Natural killer cell (primary cell): Measurements from ENCODE around the gene PPP1R2B. TPM values are rescaled to one million over a fixed set of nuclear protein-coding genes. Genes with fewer than 3 reads are reported as not detected.

Experiments used
- ATAC-seq, 3 donors: fragments of 150-1000 bp in 2 of 3; fragments of 200-7000 bp in 1 of 3; cut with Tn5 transposase; 1 replicate in 1 of 3; 2 replicates in 2 of 3; pipeline ENCODE4 v1.10.0; 2021; ENCODE audit warnings: mild to moderate bottlenecking in 2 of 3, moderate library complexity in 2 of 3
- DNase-seq, 2 donors: peaks; one replicate each; pipeline versions ENCODE4 v3.0.0 to v3.0.0-alpha.2; 2013 to 2021; ENCODE audit warnings: mixed read lengths in 1 of 2
- H3K27ac ChIP-seq: one replicate; pipeline ENCODE4 v1.5.1; 2013; ENCODE audit warnings: mild to moderate bottlenecking, low read length
- H3K27me3 ChIP-seq: one replicate; pipeline ENCODE4 v1.6.1; 2013; ENCODE audit warnings: low read length; ENCODE audit not compliant: control insufficient read depth, insufficient read depth
- H3K36me3 ChIP-seq: one replicate; pipeline ENCODE4 v1.6.1; 2013; ENCODE audit warnings: low read length; ENCODE audit not compliant: control insufficient read depth, insufficient read depth
- H3K4me1 ChIP-seq: one replicate; pipeline ENCODE4 v1.6.1; 2013; ENCODE audit warnings: low read length; ENCODE audit not compliant: control insufficient read depth, insufficient read depth
- H3K4me3 ChIP-seq: one replicate; pipeline ENCODE4 v1.5.1; 2013; ENCODE audit warnings: low read length
- H3K9me3 ChIP-seq: one replicate; pipeline ENCODE4 v1.6.1; 2013; ENCODE audit warnings: low read length; ENCODE audit not compliant: control insufficient read depth, insufficient read depth
- H3K27ac Mint-ChIP-seq, 2 donors: one replicate each; pipeline ENCODE4 v1.8.0; 2022; ENCODE audit warnings: mild to moderate bottlenecking in 2 of 2, mixed read lengths in 2 of 2, moderate library complexity in 1 of 2
- H3K27me3 Mint-ChIP-seq, 2 donors: one replicate each; pipeline ENCODE4 v1.8.0; 2022; ENCODE audit warnings: low read depth in 2 of 2, mixed read lengths in 2 of 2
- H3K36me3 Mint-ChIP-seq: one replicate; pipeline ENCODE4 v1.8.0; 2022; ENCODE audit warnings: mixed read lengths
- H3K4me1 Mint-ChIP-seq, 2 donors: one replicate each; pipeline ENCODE4 v1.8.0; 2022; ENCODE audit warnings: mixed read lengths in 2 of 2
- H3K4me3 Mint-ChIP-seq: one replicate; pipeline ENCODE4 v1.8.0; 2022; ENCODE audit warnings: mild to moderate bottlenecking, moderate library complexity, mixed read lengths
- H3K9me3 Mint-ChIP-seq, 2 donors: one replicate each; pipeline ENCODE4 v1.8.0; 2022; ENCODE audit warnings: mixed read lengths in 2 of 2
- CTCF ChIP-seq: fragments of 200-600 bp; IDR thresholded peaks from one replicate; pipeline ENCODE4 v1.8.0; 2022; ENCODE audit warnings: antibody characterized with exemption
- WGBS: methylation state at CpG from one replicate; pipeline ENCODE4 v1.1.7; 2013; ENCODE audit warnings: missing lambda C conversion rate; ENCODE audit not compliant: insufficient coverage; 5-methylcytosine and 5-hydroxymethylcytosine counted together
- intact Hi-C: fragments of 100-400 bp; cut with micrococcal nuclease; formaldehyde crosslinking; loops from one replicate; pipeline ENCODE4 v1.14.2; 2022
- total RNA-seq, 4 donors: library from RNA; stranded (reverse); fragments of 120-200 nt in 1 of 4; gene quantifications; one replicate each; pipeline versions ENCODE4 v1.2.3 to v1.2.4, GENCODE V29; 2013 to 2022

The PPP1R2B gene
- total RNA-seq, 3 donors from 2014 or later (not counting 1 experiment from before 2014, with no cell fraction given) = 0.20 to 0.39 (median 0.26) TPM

GRCh38 chr5:156888520-156888919 is 38.4 kb downstream of the PPP1R2B start:
- H3K4me1 Mint-ChIP-seq = peaks cover 16% of the 10 kb centered on the region in 2 donors
- no peak overlapping the region for H3K4me3 Mint-ChIP-seq
- ATAC-seq (no peak), DNase-seq (peak in 1 of 2 donors; percentile 34)
- no peak for TF ChIP-seq CTCF
- H3K27ac ChIP-seq = no peak overlapping the region
- H3K27me3 ChIP-seq = no peaks in the 10 kb centered on the region
- intact Hi-C loops = no loop called here
- H3K27ac Mint-ChIP-seq = no peak overlapping the region
- 77% methylated on average over 1 of the region's 2 CpGs for WGBS
- H3K4me1 ChIP-seq = peaks cover 5% of the 10 kb centered on the region
- no peaks in the 10 kb centered on the region for H3K9me3 ChIP-seq
- H3K4me3 ChIP-seq = no peak overlapping the region
- H3K36me3 ChIP-seq = no peaks in the 10 kb centered on the region
- no peaks in the 10 kb centered on the region for H3K36me3 Mint-ChIP-seq
- no peaks in the 10 kb centered on the region for H3K9me3 Mint-ChIP-seq
- peaks cover 3 to 23% of the 10 kb centered on the region in 2 donors for H3K27me3 Mint-ChIP-seq

GRCh38 chr5:156892223-156892622 is 42.1 kb downstream of the PPP1R2B start:
- H3K4me1 ChIP-seq = peaks cover 9% of the 10 kb centered on the region
- no peaks in the 10 kb centered on the region for H3K9me3 ChIP-seq
- H3K36me3 ChIP-seq = no peaks in the 10 kb centered on the region
- H3K27me3 Mint-ChIP-seq = peaks cover 3% of the 10 kb centered on the region in 2 donors
- WGBS = 74% methylated on average over 1 of the region's 1 CpG
- H3K27me3 ChIP-seq = no peaks in the 10 kb centered on the region
- peaks cover 21 to 22% of the 10 kb centered on the region in 2 donors for H3K4me1 Mint-ChIP-seq
- H3K4me3 ChIP-seq = no peak overlapping the region
- DNase-seq (peak in 1 of 2 donors; percentile 25), ATAC-seq (peak in 1 of 3 donors; percentile 45)
- H3K27ac ChIP-seq = peak overlapping the region; percentile 2
- intact Hi-C loops = no loop called here
- TF ChIP-seq CTCF = no peak
- no peak overlapping the region for H3K4me3 Mint-ChIP-seq
- H3K9me3 Mint-ChIP-seq = no peaks in the 10 kb centered on the region
- H3K27ac Mint-ChIP-seq = peak overlapping the region; percentile 23 to 78
- H3K36me3 Mint-ChIP-seq = no peaks in the 10 kb centered on the region

GRCh38 chr5:156892864-156893263 is 42.8 kb downstream of the PPP1R2B start:
- Histone ChIP-seq H3K9me3 (no peaks in the 10 kb centered on the region), H3K4me3 (no peak overlapping the region), H3K27ac (no peak overlapping the region), H3K36me3 (no peaks in the 10 kb centered on the region), H3K4me1 (peaks cover 9% of the 10 kb centered on the region), H3K27me3 (no peaks in the 10 kb centered on the region)
- Mint-ChIP-seq H3K36me3 (no peaks in the 10 kb centered on the region), H3K27me3 (peaks cover 0 to 3% of the 10 kb centered on the region in 2 donors), H3K4me3 (no peak overlapping the region), H3K9me3 (no peaks in the 10 kb centered on the region), H3K27ac (peak overlapping the region; percentile 30 to 78), H3K4me1 (peaks cover 21 to 22% of the 10 kb centered on the region in 2 donors)
- no peak for ATAC-seq
- DNase-seq = no peak
- 96% methylated on average over 4 of the region's 4 CpGs for WGBS
- intact Hi-C loops = no loop called here
- TF ChIP-seq CTCF = no peak

GRCh38 chr5:156893517-156893916 is 43.4 kb downstream of the PPP1R2B start:
- no peaks in the 10 kb centered on the region for H3K9me3 Mint-ChIP-seq
- no peaks in the 10 kb centered on the region for H3K36me3 Mint-ChIP-seq
- no peaks in the 10 kb centered on the region for H3K9me3 ChIP-seq
- no peak overlapping the region for H3K4me3 ChIP-seq
- TF ChIP-seq CTCF = no peak
- no peak overlapping the region for H3K27ac ChIP-seq
- peaks cover 21 to 22% of the 10 kb centered on the region in 2 donors for H3K4me1 Mint-ChIP-seq
- WGBS = 0% methylated on average over 1 of the region's 1 CpG
- intact Hi-C loops = no loop called here
- H3K36me3 ChIP-seq = no peaks in the 10 kb centered on the region
- H3K27ac Mint-ChIP-seq = peak overlapping the region; percentile 30 to 78
- H3K27me3 Mint-ChIP-seq = peaks cover 0 to 3% of the 10 kb centered on the region in 2 donors
- ATAC-seq (peak in 1 of 3 donors; percentile 29), DNase-seq (peak in 1 of 2 donors; percentile 6)
- H3K27me3 ChIP-seq = no peaks in the 10 kb centered on the region
- H3K4me1 ChIP-seq = peaks cover 9% of the 10 kb centered on the region
- H3K4me3 Mint-ChIP-seq = no peak overlapping the region
